ENCODE results near the gene MT1A. TPM values are rescaled to one million over a fixed set of nuclear protein-coding genes. Genes with fewer than 3 reads are reported as not detected.

Gene MT1A
- polyA plus RNA-seq, 1 donor = 0.31 TPM

Other genes with a start within 250 kb of the MT1A start
- gene AMFR, start 213.1 kb upstream of the MT1A start, polyA plus RNA-seq = 85.9 TPM
- gene NUDT21, start 187.3 kb upstream of the MT1A start, polyA plus RNA-seq = 112 TPM
- gene OGFOD1, start 187.1 kb upstream of the MT1A start, polyA plus RNA-seq = 37.6 TPM
- 31.2 TPM for gene BBS2, start 118.6 kb upstream of the MT1A start, polyA plus RNA-seq
- gene MT4, start 73.6 kb upstream of the MT1A start, polyA plus RNA-seq = not detected
- 0.97 TPM for gene MT3, start 49.1 kb upstream of the MT1A start, polyA plus RNA-seq
- 115 TPM for gene MT2A, start 30.1 kb upstream of the MT1A start, polyA plus RNA-seq
- gene MT1E, start 12.9 kb upstream of the MT1A start, polyA plus RNA-seq = 96.6 TPM
- gene MT1M, start 6.0 kb upstream of the MT1A start, polyA plus RNA-seq = 2.5 TPM
- not detected for gene MT1B, start 13.2 kb downstream of the MT1A start, polyA plus RNA-seq
- gene MT1F, start 19.3 kb downstream of the MT1A start, polyA plus RNA-seq = 77.0 TPM
- gene MT1G, start 29.4 kb downstream of the MT1A start, polyA plus RNA-seq = 919 TPM
- gene MT1H, start 31.1 kb downstream of the MT1A start, polyA plus RNA-seq = 391 TPM
- gene MT1X, start 43.8 kb downstream of the MT1A start, polyA plus RNA-seq = 112 TPM
- gene NUP93, start 91.5 kb downstream of the MT1A start, polyA plus RNA-seq = 40.4 TPM
- 0.21 TPM for gene SLC12A3, start 226.5 kb downstream of the MT1A start, polyA plus RNA-seq